NCI-H460 (cell line): ENCODE measurements around the gene BPHL. TPM values are rescaled to one million over a fixed set of nuclear protein-coding genes. Genes with fewer than 3 reads are reported as not detected.

Experiments used
- small RNA-seq, 2 experiments: library from RNA; depleted of rRNA; stranded (forward); fragments of <200 nt; gene quantifications; one replicate each; pipeline ENCODE3, GENCODE V24; 2014
- total RNA-seq: library from RNA; depleted of rRNA; stranded (reverse); fragments of >200 nt; shearing (Covaris generic); gene quantifications from 2 replicates; pipeline ENCODE4 v1.2.3, GENCODE V29; 2014; rRNA removed

The BPHL gene
- total RNA-seq, 1 experiment from 2014 or later: 14.9 TPM

Small RNAs within 50 kb of the gene (small RNA-seq; reads per million reads assigned to genes)
- 0 reads per million in 2 experiments for gene RNA5SP201

Other genes starting within 250 kb of the BPHL start
- 72.5 and 73.4 TPM in 2 replicates for gene SERPINB9, start 215.4 kb upstream of the BPHL start, total RNA-seq
- gene SERPINB6, start 147.1 kb upstream of the BPHL start, total RNA-seq: 90.0 and 93.5 TPM in 2 replicates
- 171 and 185 TPM in 2 replicates for gene NQO2, start 118.8 kb upstream of the BPHL start, total RNA-seq
- gene RIPK1, start 50.2 kb upstream of the BPHL start, total RNA-seq: 8.1 and 10.3 TPM in 2 replicates
- 17.1 and 19.5 TPM in 2 replicates for gene TUBB2A, start 38.8 kb downstream of the BPHL start, total RNA-seq
- gene TUBB2B, start 108.9 kb downstream of the BPHL start, total RNA-seq: 14.4 and 16.2 TPM in 2 replicates
- gene PSMG4, start 140.2 kb downstream of the BPHL start, total RNA-seq: 25.4 and 32.5 TPM in 2 replicates